ENCODE data around the gene EIF2B2.

Gene EIF2B2

GRCh38 chr14:75046899-75047298 is 44.2 kb downstream of the EIF2B2 start:
- no peak for DNase-seq

- no peak for DNase-seq
Measured at GRCh38 chr14:75047506-75047905, 44.8 kb downstream of the EIF2B2 start.

GRCh38 chr14:75048101-75048500 is 45.4 kb downstream of the EIF2B2 start:
- DNase-seq = no peak

- DNase-seq = no peak
Measured at GRCh38 chr14:75049136-75049535, 46.4 kb downstream of the EIF2B2 start.

GRCh38 chr14:75049731-75050201 is 47.0 kb downstream of the EIF2B2 start:
- no peak for DNase-seq

- peak; percentile 8 for DNase-seq
Measured at GRCh38 chr14:75050852-75051555, 48.3 kb downstream of the EIF2B2 start, which contains the start of gene MLH3. Gene MLH3, minus strand, starts transcription at chr14:75051467. Its CDS starts 1,812 bp downstream, at chr14:75049655.

GRCh38 chr14:75051556-75051899 is 48.8 kb downstream of the EIF2B2 start:
- no peak for DNase-seq

GRCh38 chr14:75053396-75054291 is 50.9 kb downstream of the EIF2B2 start:
- no peak for DNase-seq

GRCh38 chr14:75054421-75054820 is 51.7 kb downstream of the EIF2B2 start:
- no peak for DNase-seq

- no peak for DNase-seq
Measured at GRCh38 chr14:75059642-75060041, 56.9 kb downstream of the EIF2B2 start.

- DNase-seq = no peak
Measured at GRCh38 chr14:75060420-75060819, 57.7 kb downstream of the EIF2B2 start.
